Testis (tissue), 3 donors: ENCODE data around the gene FBXL19. TPM values are rescaled to one million over a fixed set of nuclear protein-coding genes. Genes with fewer than 3 reads are reported as not detected.

ENCODE experiments used
- DNase-seq: peaks from one replicate; pipeline ENCODE4 v3.0.0-alpha.2; 2019
- H3K27ac ChIP-seq, 2 donors: fragments of 200-600 bp; sonication (generic); one replicate each; pipeline ENCODE4 v1.5.1; 2019
- H3K27me3 ChIP-seq: fragments of 200-600 bp; sonication (generic); one replicate; pipeline ENCODE4 v1.5.1; 2019
- H3K36me3 ChIP-seq: fragments of 200-600 bp; sonication (generic); one replicate; pipeline ENCODE4 v1.5.1; 2017; ENCODE audit warnings: low read depth; ENCODE audit errors: missing control alignments
- H3K4me1 ChIP-seq: fragments of 200-600 bp; sonication (generic); one replicate; pipeline ENCODE4 v1.5.1; 2019
- H3K4me3 ChIP-seq, 2 donors: fragments of 200-600 bp; sonication (generic); one replicate each; pipeline ENCODE4 v1.5.1; 2017 to 2019
- H3K9me3 ChIP-seq: fragments of 200-600 bp; sonication (generic); one replicate; pipeline ENCODE4 v1.5.1; 2017
- POLR2A ChIP-seq: fragments of 450-650 bp; IDR thresholded peaks from one replicate; pipeline ENCODE4 v1.6.1; 2017; ENCODE audit warnings: antibody characterized with exemption, mild to moderate bottlenecking, moderate library complexity
- WGBS, 2 donors: methylation state at CpG; one replicate each; pipeline ENCODE4 v1.1.5; 2018; 5-methylcytosine and 5-hydroxymethylcytosine counted together
- intact Hi-C: fragments of 100-400 bp; cut with DNase I; formaldehyde crosslinking; loops from one replicate; pipeline ENCODE4 v1.15.1; 2023; ENCODE audit warnings: low total_unique reads
- polyA plus RNA-seq: library from polyadenylated mRNA; stranded (reverse); fragments of 350-450 nt; fragmentation: Illumina TruSeq; extraction: RNeasy Lipid Tissue Mini Kit (QIAGEN cat#74804); gene quantifications from one replicate; pipeline ENCODE4 v1.2.3, GENCODE V29; 2014; ENCODE audit warnings: low read depth, low replicate concordance; ENCODE audit not compliant: insufficient read depth
- total RNA-seq, 2 donors: library from RNA; depleted of rRNA; stranded (reverse); fragments of >200 nt; gene quantifications; one replicate each; pipeline ENCODE4 v1.2.3, GENCODE V29; 2016
- TF ChIP-seq, protein P1 (sequence below), 3 experiments: fragments of 450-650 bp in 2 of 3; fragments of 200-600 bp in 1 of 3; sonication (generic) in 1 of 3; IDR thresholded peaks; one replicate each; pipeline ENCODE4 v1.5.1; 2016 to 2019; ENCODE audit warnings: antibody characterized with exemption in 3 of 3, mild to moderate bottlenecking in 2 of 3, moderate library complexity in 1 of 3

Gene FBXL19
- total and polyA plus RNA-seq, 3 donors from 2014 or later, result 47.0 to 149 (median 142) TPM

DNA sequence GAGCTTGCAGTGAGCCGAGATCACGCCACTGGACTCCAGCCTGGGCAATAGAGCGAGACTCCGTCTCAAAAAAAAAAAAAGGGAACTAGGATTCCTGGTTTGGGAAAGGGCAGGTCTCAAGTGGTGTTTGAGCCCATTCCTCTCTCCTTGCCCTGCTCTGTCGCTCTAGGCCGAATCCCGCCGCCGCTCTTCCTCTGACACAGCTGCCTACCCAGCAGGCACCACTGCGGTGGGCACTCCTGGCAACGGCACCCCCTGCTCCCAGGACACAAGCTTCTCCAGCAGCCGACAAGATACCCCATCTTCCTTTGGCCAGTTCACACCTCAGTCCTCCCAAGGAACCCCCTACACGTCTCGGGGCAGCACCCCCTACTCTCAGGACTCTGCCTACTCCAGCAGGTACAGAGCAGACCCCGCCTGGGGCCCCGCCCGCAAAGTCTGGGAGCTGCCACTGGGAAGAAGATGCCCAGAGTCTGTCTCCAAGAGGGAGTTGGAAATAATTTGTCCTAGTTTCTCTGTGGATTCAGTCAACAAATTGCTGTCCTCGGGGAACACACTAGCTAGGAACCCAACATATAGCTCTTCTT, 40.6 kb downstream of the FBXL19 start:
- no peak for TF ChIP-seq POLR2A
- TF ChIP-seq, protein P1, sequence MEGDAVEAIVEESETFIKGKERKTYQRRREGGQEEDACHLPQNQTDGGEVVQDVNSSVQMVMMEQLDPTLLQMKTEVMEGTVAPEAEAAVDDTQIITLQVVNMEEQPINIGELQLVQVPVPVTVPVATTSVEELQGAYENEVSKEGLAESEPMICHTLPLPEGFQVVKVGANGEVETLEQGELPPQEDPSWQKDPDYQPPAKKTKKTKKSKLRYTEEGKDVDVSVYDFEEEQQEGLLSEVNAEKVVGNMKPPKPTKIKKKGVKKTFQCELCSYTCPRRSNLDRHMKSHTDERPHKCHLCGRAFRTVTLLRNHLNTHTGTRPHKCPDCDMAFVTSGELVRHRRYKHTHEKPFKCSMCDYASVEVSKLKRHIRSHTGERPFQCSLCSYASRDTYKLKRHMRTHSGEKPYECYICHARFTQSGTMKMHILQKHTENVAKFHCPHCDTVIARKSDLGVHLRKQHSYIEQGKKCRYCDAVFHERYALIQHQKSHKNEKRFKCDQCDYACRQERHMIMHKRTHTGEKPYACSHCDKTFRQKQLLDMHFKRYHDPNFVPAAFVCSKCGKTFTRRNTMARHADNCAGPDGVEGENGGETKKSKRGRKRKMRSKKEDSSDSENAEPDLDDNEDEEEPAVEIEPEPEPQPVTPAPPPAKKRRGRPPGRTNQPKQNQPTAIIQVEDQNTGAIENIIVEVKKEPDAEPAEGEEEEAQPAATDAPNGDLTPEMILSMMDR (IDR thresholded peaks at IDR 0.05), result no peak
- intact Hi-C loops, result no loop called here
- DNase-seq, result no peak
- 90 to 91% methylated on average over 16 to 18 of the region's 18 CpGs for WGBS, 2 donors
- Histone ChIP-seq H3K36me3 (no peaks in the 10 kb centered on the region), H3K4me3 (no peak overlapping the region), H3K9me3 (no peaks in the 10 kb centered on the region), H3K27me3 (no peaks in the 10 kb centered on the region), H3K27ac (no peak overlapping the region), H3K4me1 (peaks cover 1% of the 10 kb centered on the region)

- intact Hi-C loops, result no loop called here
- H3K4me1 ChIP-seq, result no peaks in the 10 kb centered on the region
- TF ChIP-seq, protein P1 (IDR thresholded peaks at IDR 0.05), result no peak
- TF ChIP-seq POLR2A, result no peak
- no peak for DNase-seq
- H3K27me3 ChIP-seq, result no peaks in the 10 kb centered on the region
- H3K36me3 ChIP-seq, result no peaks in the 10 kb centered on the region
- 89 to 91% methylated on average over 30 to 33 of the region's 33 CpGs for WGBS, 2 donors
- H3K4me3 ChIP-seq, result no peak overlapping the region
- no peaks in the 10 kb centered on the region for H3K9me3 ChIP-seq
- no peak overlapping the region for H3K27ac ChIP-seq
Observed at GRCh38 chr16:30964574-30965226, 41.3 kb downstream of the FBXL19 start.

DNA sequence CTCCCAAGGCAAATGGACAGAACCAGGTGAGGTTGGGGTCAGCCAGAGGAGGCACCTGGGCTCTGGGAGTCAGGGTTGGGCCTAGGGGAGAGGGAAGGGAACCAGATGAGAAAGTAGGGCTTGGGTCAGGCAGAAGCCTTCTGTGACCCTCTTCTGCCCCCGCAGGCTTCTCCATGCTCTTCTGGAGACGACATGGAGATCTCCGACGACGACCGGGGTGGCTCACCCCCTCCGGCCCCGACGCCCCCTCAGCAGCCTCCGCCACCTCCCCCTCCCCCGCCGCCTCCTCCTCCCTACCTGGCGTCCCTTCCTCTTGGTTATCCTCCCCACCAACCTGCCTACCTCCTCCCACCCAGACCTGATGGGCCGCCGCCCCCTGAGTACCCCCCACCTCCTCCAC, 42.1 kb downstream of the FBXL19 start:
- intact Hi-C loops, result no loop called here
- Histone ChIP-seq H3K4me1 (no peaks in the 10 kb centered on the region), H3K27ac (no peak overlapping the region), H3K27me3 (no peaks in the 10 kb centered on the region), H3K36me3 (no peaks in the 10 kb centered on the region), H3K4me3 (no peak overlapping the region), H3K9me3 (no peaks in the 10 kb centered on the region)
- WGBS, 2 donors, result 78 to 83% methylated on average over 15 of the region's 15 CpGs
- no peak for DNase-seq
- no peak for TF ChIP-seq POLR2A
- TF ChIP-seq, protein P1 (IDR thresholded peaks at IDR 0.05), result no peak

DNA sequence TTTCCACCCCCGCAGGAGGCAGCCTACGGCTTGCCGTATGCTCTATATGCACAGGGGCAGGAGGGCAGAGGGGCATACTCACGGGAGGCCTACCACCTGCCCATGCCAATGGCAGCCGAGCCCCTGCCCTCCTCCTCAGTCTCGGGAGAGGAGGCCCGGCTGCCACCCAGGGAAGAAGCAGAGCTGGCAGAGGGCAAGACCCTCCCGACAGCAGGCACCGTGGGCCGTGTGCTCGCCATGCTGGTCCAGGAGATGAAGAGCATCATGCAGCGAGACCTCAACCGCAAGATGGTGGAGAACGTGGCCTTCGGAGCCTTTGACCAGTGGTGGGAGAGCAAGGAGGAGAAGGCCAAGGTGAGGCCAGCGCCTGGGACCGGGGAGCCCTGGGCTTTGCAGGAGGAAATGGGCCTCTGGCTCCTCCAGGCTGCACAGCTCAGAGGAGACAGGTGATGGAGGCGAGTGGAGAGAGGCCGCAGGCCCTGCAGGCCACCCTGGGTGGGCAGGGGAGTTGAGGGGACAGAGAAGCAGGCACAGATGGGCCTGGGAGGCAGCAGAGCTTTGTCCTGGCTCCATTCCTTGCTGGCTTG, 42.8 kb downstream of the FBXL19 start:
- H3K4me1 ChIP-seq, result no peaks in the 10 kb centered on the region
- no peak for DNase-seq
- TF ChIP-seq POLR2A, result no peak
- TF ChIP-seq, protein P1 (IDR thresholded peaks at IDR 0.05), result no peak

More for the DNA sequence above, 42.8 kb downstream of the FBXL19 start:
- H3K9me3 ChIP-seq, result no peaks in the 10 kb centered on the region
- H3K27me3 ChIP-seq, result no peaks in the 10 kb centered on the region
- H3K36me3 ChIP-seq, result no peaks in the 10 kb centered on the region
- intact Hi-C loops, result no loop called here
- H3K4me3 ChIP-seq, result no peak overlapping the region
- no peak overlapping the region for H3K27ac ChIP-seq
- WGBS, 2 donors, result 90 to 94% methylated on average over 8 to 19 of the region's 19 CpGs
